ENCODE data around the gene LYST. TPM values are rescaled to one million over a fixed set of nuclear protein-coding genes. Genes with fewer than 3 reads are reported as not detected.

Gene LYST
- total and polyA plus RNA-seq, 12 donors, result 6.7 to 48.0 (median 19.0) TPM

DNA sequence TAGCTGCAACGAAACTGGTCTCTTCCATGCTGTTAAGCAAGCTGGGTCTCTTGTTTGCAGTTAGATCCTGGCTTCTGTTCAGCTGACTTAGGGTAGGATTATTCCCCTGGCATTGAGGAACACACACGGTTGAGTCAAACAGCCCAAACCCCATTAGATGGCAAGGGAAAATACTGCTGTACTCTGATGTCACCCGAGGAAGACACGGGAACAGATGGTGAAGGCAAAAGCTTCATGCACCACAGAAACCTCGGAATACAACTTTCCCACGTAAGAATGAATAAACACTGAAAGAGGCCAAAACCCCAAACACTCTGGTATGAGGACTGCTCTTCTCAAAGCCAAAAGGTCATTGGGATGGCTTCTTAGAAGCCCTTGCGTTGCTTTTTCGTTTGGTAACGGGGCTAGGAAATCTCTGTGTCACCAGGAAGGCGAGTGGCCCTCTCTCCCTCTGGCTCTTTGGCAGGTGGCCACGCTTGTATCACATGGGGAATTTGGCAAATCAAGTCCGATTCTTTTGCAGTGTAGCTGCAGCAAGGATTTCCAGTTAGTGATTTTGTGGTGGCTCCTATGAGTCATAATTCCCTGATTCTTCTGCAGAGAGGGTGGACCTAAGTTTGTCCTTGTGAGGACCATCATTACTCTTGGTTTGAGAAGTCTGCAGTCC, 16.7 kb upstream of the LYST start:
- peak overlapping the region in 4 of 5 donors; percentile 4 to 83 (median 48) for H3K27ac ChIP-seq
- H3K4me3 ChIP-seq, result peak overlapping the region in 1 of 4 donors; percentile 1
- intact Hi-C loops (cut with DNase I), result no loop called here
- no peaks in the 10 kb centered on the region for H3K27me3 ChIP-seq
- TF ChIP-seq POLR2A (IDR thresholded peaks at IDR 0.05), result peak in 1 of 2 donors; percentile 66
- TF ChIP-seq, protein P1, sequence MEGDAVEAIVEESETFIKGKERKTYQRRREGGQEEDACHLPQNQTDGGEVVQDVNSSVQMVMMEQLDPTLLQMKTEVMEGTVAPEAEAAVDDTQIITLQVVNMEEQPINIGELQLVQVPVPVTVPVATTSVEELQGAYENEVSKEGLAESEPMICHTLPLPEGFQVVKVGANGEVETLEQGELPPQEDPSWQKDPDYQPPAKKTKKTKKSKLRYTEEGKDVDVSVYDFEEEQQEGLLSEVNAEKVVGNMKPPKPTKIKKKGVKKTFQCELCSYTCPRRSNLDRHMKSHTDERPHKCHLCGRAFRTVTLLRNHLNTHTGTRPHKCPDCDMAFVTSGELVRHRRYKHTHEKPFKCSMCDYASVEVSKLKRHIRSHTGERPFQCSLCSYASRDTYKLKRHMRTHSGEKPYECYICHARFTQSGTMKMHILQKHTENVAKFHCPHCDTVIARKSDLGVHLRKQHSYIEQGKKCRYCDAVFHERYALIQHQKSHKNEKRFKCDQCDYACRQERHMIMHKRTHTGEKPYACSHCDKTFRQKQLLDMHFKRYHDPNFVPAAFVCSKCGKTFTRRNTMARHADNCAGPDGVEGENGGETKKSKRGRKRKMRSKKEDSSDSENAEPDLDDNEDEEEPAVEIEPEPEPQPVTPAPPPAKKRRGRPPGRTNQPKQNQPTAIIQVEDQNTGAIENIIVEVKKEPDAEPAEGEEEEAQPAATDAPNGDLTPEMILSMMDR (IDR thresholded peaks at IDR 0.05), result no peak
- DNase-seq, result peak; percentile 87 to 97 (median 95)
- 22 to 34% (median 27%) methylated on average over 10 to 12 of the region's 12 CpGs for WGBS, 4 donors
- H3K36me3 ChIP-seq (replicated peaks in 1 of 2), result no peaks in the 10 kb centered on the region
- H3K9me3 ChIP-seq (replicated peaks in 1 of 3), result no peaks in the 10 kb centered on the region
- peaks cover 5 to 22% of the 10 kb centered on the region in 2 donors for H3K4me1 ChIP-seq (replicated peaks in 1 of 2)

DNA sequence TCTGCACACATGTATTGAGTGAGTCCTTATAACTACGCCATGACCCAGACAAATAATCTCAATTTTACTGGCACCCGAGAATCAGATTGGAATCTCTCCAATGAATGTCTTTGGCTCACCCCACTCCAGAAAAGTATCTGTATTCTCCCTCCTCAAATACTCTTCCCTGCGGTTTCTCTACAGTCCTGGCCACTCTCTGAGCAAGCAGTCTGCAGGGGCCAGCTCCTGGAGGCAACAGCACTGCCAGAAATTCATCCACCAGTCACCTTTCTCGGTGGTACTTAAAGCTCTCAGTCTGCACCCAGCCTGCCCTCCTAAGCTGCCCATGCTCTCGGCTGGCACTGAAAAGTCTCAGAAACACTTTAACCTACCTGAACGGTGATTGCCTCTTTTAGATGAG, 16.1 kb upstream of the LYST start:
- intact Hi-C loops (cut with DNase I), result no loop called here
- Histone ChIP-seq H3K4me1 (replicated peaks in 1 of 2) (peaks cover 5 to 22% of the 10 kb centered on the region in 2 donors), H3K27ac (peak overlapping the region in 4 of 5 donors; percentile 4 to 83 (median 48)), H3K36me3 (replicated peaks in 1 of 2) (no peaks in the 10 kb centered on the region), H3K9me3 (replicated peaks in 1 of 3) (no peaks in the 10 kb centered on the region), H3K27me3 (no peaks in the 10 kb centered on the region), H3K4me3 (peak overlapping the region in 1 of 4 donors; percentile 1)
- no peak for DNase-seq
- 77 to 86% (median 84%) methylated on average over 6 of the region's 6 CpGs for WGBS, 4 donors
- TF ChIP-seq, protein P1 (IDR thresholded peaks at IDR 0.05), result no peak
- no peak for TF ChIP-seq POLR2A (IDR thresholded peaks at IDR 0.05)

DNA sequence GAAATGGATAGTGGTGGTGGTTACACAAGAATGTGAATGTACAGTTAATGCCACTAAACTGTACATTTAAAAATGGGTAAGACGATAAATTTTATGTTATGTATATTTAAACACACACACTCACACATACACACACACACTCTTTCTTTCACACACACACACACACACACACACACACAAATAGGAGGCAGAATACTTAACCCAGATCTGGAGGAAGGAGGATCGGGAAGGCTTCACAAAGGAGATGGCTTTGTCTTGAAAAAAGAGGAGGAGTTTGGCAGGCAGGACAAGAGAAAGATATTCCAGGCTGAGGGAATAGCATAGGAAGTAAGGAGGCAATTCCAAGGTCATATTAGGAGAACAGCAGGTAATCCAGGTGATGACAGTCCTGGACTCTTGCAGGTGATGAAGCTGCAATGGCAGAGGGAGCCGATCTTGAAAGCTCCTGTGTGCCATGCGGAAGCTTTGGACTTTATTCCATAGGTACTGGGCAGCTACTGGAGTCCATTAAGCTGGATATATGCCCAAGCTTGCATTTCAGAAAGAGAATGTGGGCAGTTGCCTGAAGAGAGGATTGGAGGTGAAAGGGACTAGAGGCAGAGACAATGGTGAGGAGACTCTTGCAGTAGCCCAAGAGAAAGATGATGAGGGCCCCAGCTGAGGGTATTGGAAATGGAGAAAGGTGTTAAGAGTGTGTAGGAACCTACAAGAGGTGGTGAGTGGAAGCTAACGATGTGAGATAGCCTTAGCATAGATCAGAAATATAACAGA, 15.4 kb upstream of the LYST start:
- Histone ChIP-seq H3K4me3 (no peak overlapping the region), H3K9me3 (replicated peaks in 1 of 3) (no peaks in the 10 kb centered on the region), H3K27ac (no peak overlapping the region), H3K27me3 (no peaks in the 10 kb centered on the region), H3K4me1 (replicated peaks in 1 of 2) (peaks cover 5 to 22% of the 10 kb centered on the region in 2 donors), H3K36me3 (replicated peaks in 1 of 2) (no peaks in the 10 kb centered on the region)
- 86 to 94% (median 90%) methylated on average over 5 of the region's 5 CpGs for WGBS, 4 donors
- DNase-seq, result no peak
- intact Hi-C loops (cut with DNase I), result no loop called here
- TF ChIP-seq, protein P1 (IDR thresholded peaks at IDR 0.05), result no peak
- TF ChIP-seq POLR2A (IDR thresholded peaks at IDR 0.05), result no peak

DNA sequence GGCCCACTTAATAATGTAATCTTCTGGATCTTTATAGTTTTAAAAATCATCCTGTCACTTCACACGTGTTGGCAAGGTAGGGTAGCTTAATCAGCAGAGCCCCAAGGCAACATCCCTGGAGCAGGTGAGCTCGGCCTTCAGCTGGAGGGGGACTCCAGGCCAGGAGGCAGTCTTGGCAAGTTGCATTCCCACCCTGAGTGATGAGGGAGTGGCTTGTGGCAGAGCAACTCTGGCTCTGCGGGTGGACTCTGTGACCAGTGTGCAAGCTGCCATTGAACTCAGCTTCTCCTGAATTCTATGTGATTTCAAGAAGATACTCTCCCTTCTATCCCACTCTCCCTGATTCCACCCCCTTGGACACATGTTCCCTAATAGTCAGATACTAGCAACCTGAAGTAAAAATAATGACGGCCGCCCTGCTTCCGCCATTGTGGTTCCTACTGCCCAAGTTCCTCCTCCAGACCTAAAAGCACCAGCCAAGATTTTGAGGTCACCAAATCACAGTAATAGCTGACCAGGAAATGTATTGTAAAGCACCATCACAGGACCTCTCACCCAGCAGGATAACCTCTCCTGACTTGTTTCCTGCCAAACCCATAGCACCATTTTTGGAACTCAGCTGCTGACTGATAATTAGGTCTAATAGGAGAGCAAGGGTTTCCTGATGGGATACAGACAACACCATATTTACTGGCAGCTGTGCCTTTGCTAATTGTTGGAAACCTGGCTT, 11.5 kb upstream of the LYST start:
- Histone ChIP-seq H3K27me3 (no peaks in the 10 kb centered on the region), H3K4me1 (replicated peaks in 1 of 2) (peaks cover 5 to 15% of the 10 kb centered on the region in 2 donors), H3K36me3 (replicated peaks in 1 of 2) (no peaks in the 10 kb centered on the region), H3K27ac (no peak overlapping the region), H3K4me3 (no peak overlapping the region), H3K9me3 (replicated peaks in 1 of 3) (no peaks in the 10 kb centered on the region)
- intact Hi-C loops (cut with DNase I), result loop anchor here in 1 of 2 donors (10.0 kb wide), 1 partner anchor 67 kb away; no protein-coding TSS in a partner anchor
- DNase-seq, result peak in 3 of 7 donors; percentile 17 to 33 (median 30)
- no peak for TF ChIP-seq POLR2A (IDR thresholded peaks at IDR 0.05)
- TF ChIP-seq, protein P1 (IDR thresholded peaks at IDR 0.05), result no peak
- 64 to 75% (median 74%) methylated on average over 6 of the region's 6 CpGs for WGBS, 4 donors
